Lung (tissue), 12 donors: ENCODE measurements around the gene AMN. TPM values are rescaled to one million over a fixed set of nuclear protein-coding genes. Genes with fewer than 3 reads are reported as not detected.

Experiments
- ATAC-seq: fragments of 200-7000 bp; cut with Tn5 transposase; one replicate; pipeline ENCODE4 v1.9.1; 2020; ENCODE audit warnings: moderate number of reproducible peaks; ENCODE audit not compliant: insufficient read depth, low FRiP score
- DNase-seq, 3 donors: peaks; one replicate each; pipeline ENCODE4 v3.0.0-alpha.2; 2013 to 2017
- H3K27ac ChIP-seq, 2 donors: one replicate each; pipeline ENCODE4 v1.5.1; 2013; ENCODE audit warnings: mild to moderate bottlenecking in 2 of 2, moderate library complexity in 2 of 2, control low read depth in 1 of 2, inconsistent platforms in 1 of 2, low read depth in 1 of 2, low read length in 1 of 2
- H3K27me3 ChIP-seq, 3 donors: one replicate each; pipeline ENCODE4 v1.5.1; 2013; ENCODE audit warnings: low read length in 2 of 3; ENCODE audit not compliant: control insufficient read depth in 3 of 3, insufficient read depth in 3 of 3
- H3K36me3 ChIP-seq, 4 donors: one replicate each; pipeline ENCODE4 v1.5.1; 2013; ENCODE audit warnings: low read length in 4 of 4, mild to moderate bottlenecking in 1 of 4, moderate library complexity in 1 of 4; ENCODE audit not compliant: control insufficient read depth in 4 of 4, insufficient read depth in 4 of 4
- H3K4me1 ChIP-seq, 5 donors: one replicate each; pipeline ENCODE4 v1.5.1; 2013; ENCODE audit warnings: low read length in 5 of 5, mild to moderate bottlenecking in 2 of 5, moderate library complexity in 1 of 5; ENCODE audit not compliant: control insufficient read depth in 5 of 5, insufficient read depth in 5 of 5
- H3K4me3 ChIP-seq: one replicate; pipeline ENCODE4 v1.5.1; 2013; ENCODE audit warnings: mild to moderate bottlenecking, control low read depth, moderate library complexity
- H3K9ac ChIP-seq, 2 donors: one replicate each; pipeline ENCODE4 v1.5.1; 2013; ENCODE audit warnings: low read length in 2 of 2, control low read depth in 1 of 2; ENCODE audit not compliant: insufficient read depth in 1 of 2
- H3K9me3 ChIP-seq, 4 donors: one replicate each; pipeline ENCODE4 v1.5.1; 2013; ENCODE audit warnings: low read length in 3 of 4, mild to moderate bottlenecking in 1 of 4, moderate library complexity in 1 of 4; ENCODE audit not compliant: control insufficient read depth in 4 of 4, insufficient read depth in 3 of 4
- WGBS, 2 donors: extraction: QIAGEN DNeasy Blood & Tissue Kit; methylation state at CpG; one replicate each; pipeline ENCODE4 v1.1.7; 2013; 5-methylcytosine and 5-hydroxymethylcytosine counted together
- polyA plus RNA-seq, 2 donors: library from polyadenylated mRNA; stranded (reverse); fragments of 200-250 nt; gene quantifications; one replicate each; pipeline ENCODE4 v1.2.1, GENCODE V29; 2013
- total RNA-seq, 2 donors: library from RNA; depleted of rRNA in 1 of 2; stranded (reverse); fragments of >200 nt in 1 of 2; gene quantifications; one replicate each; pipeline ENCODE4 v1.2.1, GENCODE V29; 2014 to 2021
- TF ChIP-seq, protein P1 (sequence below): IDR thresholded peaks from 2 replicates; pipeline ENCODE4 v1.5.1; 2012; ENCODE audit warnings: mild to moderate bottlenecking; ENCODE audit errors: control extremely low read depth, extremely low read depth
- donor health status: control.
- donor health status: control.
- donor health status: Bipolar disorder and iron deficiency.
- donor health status: healthy.
- donor health status: DM: yes; HTN: yes; CAD: no.

The AMN gene
- total and polyA plus RNA-seq, 4 donors: 0.94 to 24.7 (median 12.6) TPM

DNA sequence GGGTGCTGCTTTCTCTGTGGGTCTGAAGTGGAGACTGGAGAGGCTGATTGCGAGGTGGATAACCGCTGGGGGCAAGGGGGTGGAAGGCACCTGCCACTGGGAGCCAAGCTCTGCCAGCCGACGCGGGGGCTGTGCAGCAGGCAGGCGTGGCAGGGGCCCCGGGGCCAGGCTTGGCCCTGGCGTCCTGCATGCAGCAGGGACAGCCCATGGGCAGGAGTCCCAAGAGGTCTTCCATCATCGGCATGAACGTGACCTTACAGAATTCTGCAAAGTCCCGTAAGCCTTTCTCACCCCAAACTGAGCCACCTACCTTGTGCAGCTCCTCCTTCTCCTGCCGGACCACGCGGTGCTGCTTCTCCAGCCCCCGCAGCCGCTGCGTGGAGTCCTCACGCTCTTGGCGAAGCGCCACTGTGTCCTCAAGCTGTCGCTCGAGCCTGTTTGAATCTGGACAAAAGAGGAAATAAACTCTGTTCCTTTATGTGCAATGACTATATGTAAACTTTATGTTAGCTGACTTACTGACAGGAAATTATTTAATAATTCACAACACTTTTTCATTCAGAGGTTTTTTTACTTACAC lies 51.3 kb downstream of the AMN start:
- peaks cover 28 to 56% (median 42%) of the 10 kb centered on the region in 4 donors for H3K36me3 ChIP-seq
- peak in 2 of 3 donors; percentile 9 to 19 for DNase-seq
- TF ChIP-seq, protein P1, sequence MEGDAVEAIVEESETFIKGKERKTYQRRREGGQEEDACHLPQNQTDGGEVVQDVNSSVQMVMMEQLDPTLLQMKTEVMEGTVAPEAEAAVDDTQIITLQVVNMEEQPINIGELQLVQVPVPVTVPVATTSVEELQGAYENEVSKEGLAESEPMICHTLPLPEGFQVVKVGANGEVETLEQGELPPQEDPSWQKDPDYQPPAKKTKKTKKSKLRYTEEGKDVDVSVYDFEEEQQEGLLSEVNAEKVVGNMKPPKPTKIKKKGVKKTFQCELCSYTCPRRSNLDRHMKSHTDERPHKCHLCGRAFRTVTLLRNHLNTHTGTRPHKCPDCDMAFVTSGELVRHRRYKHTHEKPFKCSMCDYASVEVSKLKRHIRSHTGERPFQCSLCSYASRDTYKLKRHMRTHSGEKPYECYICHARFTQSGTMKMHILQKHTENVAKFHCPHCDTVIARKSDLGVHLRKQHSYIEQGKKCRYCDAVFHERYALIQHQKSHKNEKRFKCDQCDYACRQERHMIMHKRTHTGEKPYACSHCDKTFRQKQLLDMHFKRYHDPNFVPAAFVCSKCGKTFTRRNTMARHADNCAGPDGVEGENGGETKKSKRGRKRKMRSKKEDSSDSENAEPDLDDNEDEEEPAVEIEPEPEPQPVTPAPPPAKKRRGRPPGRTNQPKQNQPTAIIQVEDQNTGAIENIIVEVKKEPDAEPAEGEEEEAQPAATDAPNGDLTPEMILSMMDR: no peak

DNA sequence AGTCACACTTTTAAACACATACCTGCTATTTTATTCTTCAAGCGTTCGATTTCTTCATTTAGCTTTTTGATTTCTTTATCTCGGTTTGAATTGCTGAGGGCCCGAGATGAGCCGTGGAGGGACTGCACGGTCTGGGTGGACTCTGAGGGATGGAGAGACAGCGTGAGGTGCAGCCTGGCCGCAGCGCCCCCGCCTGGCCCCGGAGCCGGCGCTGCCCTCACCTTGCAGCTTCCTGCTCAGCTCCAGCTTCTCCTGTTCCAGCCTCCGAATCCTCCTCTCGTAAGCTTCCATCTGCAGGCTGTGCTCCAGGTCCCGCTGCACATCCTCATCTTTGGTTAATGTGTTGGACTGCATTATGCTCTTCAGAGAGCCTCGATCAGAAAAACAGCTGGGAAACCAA lies 53.2 kb downstream of the AMN start:
- H3K27me3 ChIP-seq: no peaks in the 10 kb centered on the region
- DNase-seq (no peak), ATAC-seq (no peak)
- no peak overlapping the region for H3K27ac ChIP-seq
- no peaks in the 10 kb centered on the region for H3K4me1 ChIP-seq
- WGBS, 2 donors: 93 to 94% methylated on average over 17 of the region's 17 CpGs
- no peaks in the 10 kb centered on the region for H3K9me3 ChIP-seq
- H3K36me3 ChIP-seq: peaks cover 24 to 49% (median 37%) of the 10 kb centered on the region in 4 donors
- TF ChIP-seq, protein P1: no peak
- H3K9ac ChIP-seq: no peak overlapping the region
- no peak overlapping the region for H3K4me3 ChIP-seq

More for the DNA sequence above, 51.3 kb downstream of the AMN start:
- Histone ChIP-seq H3K9ac (no peak overlapping the region), H3K27me3 (no peaks in the 10 kb centered on the region), H3K4me1 (no peaks in the 10 kb centered on the region), H3K9me3 (no peaks in the 10 kb centered on the region), H3K27ac (no peak overlapping the region), H3K4me3 (no peak overlapping the region)
- WGBS, 2 donors: 58 to 63% methylated on average over 21 to 22 of the region's 22 CpGs
- ATAC-seq: no peak

DNA sequence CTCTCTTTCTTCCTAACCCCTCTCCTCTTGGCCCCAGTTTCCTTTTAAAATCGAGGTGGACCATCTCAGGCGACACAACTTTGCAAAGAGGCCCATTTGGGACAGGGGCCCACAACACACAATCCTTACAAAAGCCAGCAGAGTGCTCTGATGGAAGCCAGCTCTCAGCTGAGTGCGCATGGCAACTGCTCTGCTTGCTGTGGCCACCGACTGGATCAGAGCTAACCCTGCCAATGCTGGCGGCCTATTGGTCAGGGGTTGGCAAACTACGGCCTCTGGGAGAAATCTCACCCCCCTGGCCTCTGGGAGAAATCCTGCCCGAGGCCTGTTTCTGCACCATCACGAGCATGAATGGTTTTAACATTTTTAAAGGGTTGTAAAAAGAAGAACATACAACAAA lies 55.0 kb downstream of the AMN start:
- H3K9me3 ChIP-seq: no peaks in the 10 kb centered on the region
- ATAC-seq: no peak
- no peaks in the 10 kb centered on the region for H3K27me3 ChIP-seq
- no peak overlapping the region for H3K4me3 ChIP-seq
- no peak for DNase-seq
- no peaks in the 10 kb centered on the region for H3K4me1 ChIP-seq
- no peak overlapping the region for H3K27ac ChIP-seq
- no peak overlapping the region for H3K9ac ChIP-seq
- H3K36me3 ChIP-seq: peaks cover 13 to 48% (median 35%) of the 10 kb centered on the region in 4 donors
- WGBS, 2 donors: 91 to 93% methylated on average over 8 of the region's 8 CpGs
- TF ChIP-seq, protein P1: no peak

DNA sequence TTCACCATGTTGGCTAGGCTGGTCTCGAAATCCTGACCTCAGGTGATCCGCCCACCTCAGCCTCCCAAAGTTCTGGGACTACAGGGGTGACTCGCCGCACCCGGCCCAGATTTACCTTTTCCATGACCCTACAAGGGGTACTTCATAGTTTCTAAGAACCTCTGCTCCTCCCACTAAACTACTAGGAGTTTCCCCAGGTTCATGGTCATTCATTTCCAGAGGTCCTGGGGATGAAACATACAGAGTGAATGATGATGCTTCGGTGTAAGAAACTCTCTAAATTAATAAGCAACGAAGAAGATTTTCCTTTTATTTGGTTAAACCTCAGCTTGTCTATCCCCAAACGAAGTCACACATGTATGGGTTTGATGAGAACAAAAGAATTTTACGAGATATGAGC lies 56.9 kb downstream of the AMN start:
- H3K36me3 ChIP-seq: peaks cover 8 to 48% (median 31%) of the 10 kb centered on the region in 4 donors
- ATAC-seq (no peak), DNase-seq (no peak)
- no peaks in the 10 kb centered on the region for H3K9me3 ChIP-seq
- H3K9ac ChIP-seq: no peak overlapping the region
- no peak overlapping the region for H3K27ac ChIP-seq
- no peaks in the 10 kb centered on the region for H3K4me1 ChIP-seq
- H3K4me3 ChIP-seq: no peak overlapping the region
- TF ChIP-seq, protein P1: no peak
- WGBS, 2 donors: 95 to 96% methylated on average over 9 of the region's 9 CpGs
- H3K27me3 ChIP-seq: no peaks in the 10 kb centered on the region
